Stimulated activated CD4-positive, alpha-beta T cell treated with anti-CD3 and anti-CD28 coated beads, Interleukin-2, amount 100 ng/mL, for 4 hours (primary cell): Measurements from ENCODE around the gene NAV2.
"Not testable (repeated sequence)": the region's sequence is repeated elsewhere in the genome, so short reads cannot be mapped to it uniquely, and the experiment has no call there.

ENCODE experiments used
- DNase-seq: peaks from one replicate; pipeline ENCODE4 v3.0.0-alpha.2; 2020; ENCODE audit warnings: low read depth

Gene NAV2

GRCh38 chr11:20000351-20001134 is 287.9 kb downstream of the NAV2 start:
- DNase-seq, result no peak

DNA sequence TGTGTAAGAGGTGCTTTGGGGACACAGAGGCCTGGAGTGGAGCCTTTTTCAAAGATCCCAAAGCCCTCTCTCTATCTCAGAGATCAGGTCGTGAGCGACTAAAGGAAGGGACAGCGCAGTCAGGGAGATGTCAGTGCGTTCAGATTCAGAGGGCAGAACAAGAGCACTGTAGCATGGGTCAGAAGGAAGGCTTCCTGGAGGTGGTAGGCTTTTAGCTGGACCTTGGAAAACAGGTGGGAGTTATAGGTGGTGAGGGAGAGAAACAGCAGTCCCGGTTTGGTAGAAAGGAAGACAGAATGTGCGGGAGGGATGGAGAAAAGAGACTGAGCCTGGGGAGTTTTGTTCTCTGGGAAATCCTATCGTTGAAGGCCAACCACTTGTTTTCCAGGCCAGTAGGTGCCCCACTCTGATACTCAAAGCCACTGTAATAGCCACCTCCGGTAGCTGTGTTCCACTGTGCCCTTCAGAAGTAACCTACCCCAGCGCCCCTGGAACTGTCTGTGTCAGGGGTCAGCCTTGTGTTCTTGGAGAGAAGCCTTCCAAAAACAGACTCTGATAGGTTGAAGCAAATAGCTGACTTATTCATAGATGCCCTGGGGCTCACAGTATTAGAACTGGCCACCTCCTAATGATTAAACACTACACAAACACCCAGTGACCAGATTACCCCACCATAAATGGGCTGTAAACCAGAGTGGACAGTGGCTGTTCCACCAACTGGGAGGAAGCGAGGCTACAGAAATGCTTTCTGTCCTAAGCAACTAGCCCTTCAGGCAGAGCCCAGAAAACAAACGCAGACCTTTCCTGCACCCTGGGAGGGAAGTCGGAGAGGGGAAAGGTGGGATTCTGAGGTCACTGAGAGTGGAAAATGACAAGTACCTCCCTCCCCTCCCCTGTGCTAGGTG is 289.9 kb downstream of the NAV2 start:
- DNase-seq, result no peak

- DNase-seq, result no peak
These were observed 290.7 kb downstream of the NAV2 start for GRCh38 chr11:20003351-20003750.

GRCh38 chr11:20004866-20005265 is 292.2 kb downstream of the NAV2 start:
- DNase-seq, result no peak

DNA sequence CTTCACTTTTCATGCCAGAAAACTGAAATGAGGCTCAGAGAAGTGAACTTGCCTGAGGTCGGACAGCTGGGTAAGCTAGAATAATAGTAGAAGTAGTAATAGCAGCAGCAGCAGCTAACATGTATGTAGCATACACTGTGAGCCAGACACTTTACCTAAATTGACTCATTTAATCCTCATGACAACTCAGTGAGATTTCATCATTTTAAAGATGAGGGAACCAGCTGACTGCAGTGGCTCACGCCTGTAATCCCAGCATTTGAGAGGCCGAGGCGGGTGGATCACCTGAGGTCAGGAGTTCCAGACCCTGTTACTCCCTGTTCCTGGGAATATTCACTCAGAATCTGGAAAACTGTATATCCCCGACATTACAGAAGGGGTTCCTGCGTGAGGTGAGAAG is 293.1 kb downstream of the NAV2 start:
- no peak for DNase-seq

- DNase-seq, result not testable (repeated sequence)
These were observed 294.0 kb downstream of the NAV2 start for GRCh38 chr11:20006618-20007017.

DNA sequence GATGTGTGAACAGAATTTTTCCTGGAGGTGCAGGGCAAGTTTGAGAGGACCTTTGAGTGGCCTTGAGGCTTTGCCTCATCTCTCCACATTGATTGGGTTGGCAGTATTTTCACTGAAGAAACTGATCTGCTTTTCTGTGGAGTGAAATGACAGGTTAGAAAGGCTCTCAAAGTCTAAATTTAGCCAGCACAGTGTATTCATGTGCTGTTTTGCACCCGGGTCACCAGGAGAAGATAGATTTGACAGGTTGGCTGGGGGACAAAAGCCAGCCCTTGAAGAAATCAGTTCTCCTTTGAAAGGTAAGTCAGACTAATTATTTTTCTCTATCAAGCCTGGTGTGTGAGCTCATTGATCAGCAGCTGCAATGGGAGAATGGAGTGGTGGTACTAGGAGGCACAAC is 294.7 kb downstream of the NAV2 start:
- DNase-seq, result no peak

GRCh38 chr11:20008190-20008870 is 295.7 kb downstream of the NAV2 start:
- no peak for DNase-seq

DNA sequence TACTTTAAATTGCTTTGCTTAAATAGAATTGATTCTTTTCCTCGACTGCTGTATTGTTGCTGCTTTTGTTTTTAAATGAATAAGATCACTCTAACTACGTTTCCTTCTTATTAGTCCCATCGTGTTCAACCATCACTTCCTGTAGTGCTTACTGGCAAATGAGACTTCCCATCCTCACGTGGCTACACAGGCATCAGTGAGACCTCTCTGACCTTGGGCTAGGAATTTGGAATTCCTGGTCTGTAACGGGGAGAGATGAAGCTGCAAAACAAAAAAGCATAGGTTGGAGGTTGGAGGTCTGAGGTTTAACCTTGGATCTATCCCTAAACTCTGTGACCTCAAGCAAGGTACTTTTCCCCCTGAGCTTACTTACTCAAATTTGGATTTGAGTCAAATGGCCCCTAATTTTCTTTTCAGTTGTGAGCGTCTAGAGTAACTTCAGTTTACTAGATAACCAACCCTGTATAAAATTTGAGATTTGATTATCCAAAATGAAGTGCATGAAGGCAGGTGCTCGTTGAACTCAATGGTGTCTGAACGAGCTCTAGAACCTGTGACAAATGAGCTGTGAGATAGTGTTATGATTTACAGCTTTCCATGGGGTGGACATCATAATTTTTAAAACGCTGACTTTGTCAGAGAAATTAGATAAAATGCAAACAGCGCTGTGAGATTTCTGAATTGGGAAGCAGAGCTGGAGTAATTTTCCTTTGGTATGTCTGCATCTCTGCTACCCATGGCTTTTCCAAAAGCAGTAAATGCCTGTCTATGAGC is 296.4 kb downstream of the NAV2 start:
- DNase-seq, result no peak

DNA sequence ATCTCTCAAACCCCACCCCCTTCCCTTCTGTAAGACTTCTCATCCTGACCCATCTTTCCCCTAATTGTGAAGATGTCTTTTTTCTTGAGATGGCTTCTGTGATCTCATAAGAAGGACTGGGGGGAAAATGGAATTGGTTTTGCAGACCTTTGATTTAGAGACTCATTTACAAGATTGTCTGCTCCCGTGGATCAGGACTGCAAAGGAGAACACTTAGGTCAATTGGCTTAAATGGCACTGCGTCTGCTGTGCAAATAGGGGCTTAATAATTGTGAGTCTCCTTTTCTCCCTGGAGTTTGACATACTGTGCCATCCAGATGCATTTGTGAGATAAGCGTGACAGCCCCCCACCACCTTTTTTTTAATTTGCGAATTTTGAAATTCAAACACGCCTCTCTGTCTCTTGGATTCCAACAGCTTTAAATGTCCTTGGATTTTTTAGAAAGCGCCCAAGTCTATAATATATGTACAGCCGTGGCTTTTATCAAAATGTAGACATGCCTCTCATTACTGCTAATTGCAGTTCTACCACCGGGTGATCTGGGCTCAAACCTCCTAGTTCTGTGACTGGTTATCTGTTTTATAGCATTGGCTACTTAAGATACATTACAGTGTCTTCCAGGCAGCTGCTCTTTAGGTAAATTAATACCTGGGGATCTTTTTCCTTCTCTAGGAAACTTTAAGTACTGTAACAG is 297.7 kb downstream of the NAV2 start:
- no peak for DNase-seq

GRCh38 chr11:20010851-20011225 is 298.2 kb downstream of the NAV2 start:
- no peak for DNase-seq

GRCh38 chr11:20011307-20011951 is 298.8 kb downstream of the NAV2 start:
- no peak for DNase-seq

DNA sequence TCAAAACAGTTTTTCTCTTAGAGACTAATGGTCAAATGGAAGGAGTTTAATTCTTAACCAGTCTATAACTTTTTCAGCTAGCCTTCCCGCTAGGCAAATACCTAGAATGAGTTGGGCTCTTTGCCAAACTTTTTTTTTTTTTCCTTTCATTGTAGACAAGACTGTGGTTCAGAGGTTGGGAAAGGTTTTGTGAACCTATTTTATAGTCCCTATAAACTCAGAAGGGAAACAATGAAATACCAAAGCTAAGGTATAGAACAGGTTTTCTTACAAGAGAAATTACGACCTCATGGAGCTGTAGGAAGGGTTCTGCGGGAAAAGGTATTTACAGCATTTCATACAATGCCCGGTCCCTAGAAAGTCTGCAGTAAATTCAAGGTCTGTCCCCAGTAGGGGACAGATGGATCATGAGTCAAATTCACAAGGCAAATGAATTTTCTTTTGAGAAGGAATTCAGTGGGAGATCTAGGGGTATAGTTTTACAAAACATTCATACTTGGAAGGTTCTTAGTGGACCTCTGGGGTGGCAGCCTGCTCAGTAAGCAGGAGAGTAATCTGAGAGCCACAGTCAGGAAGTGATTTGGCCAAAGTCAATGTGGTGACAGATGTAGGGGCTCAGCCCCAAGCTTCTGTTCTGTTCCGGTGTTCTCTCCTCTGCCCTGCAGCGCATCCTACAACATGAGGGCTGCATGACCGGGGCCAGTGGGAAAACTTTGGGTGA is 300.9 kb downstream of the NAV2 start:
- no peak for DNase-seq

DNA sequence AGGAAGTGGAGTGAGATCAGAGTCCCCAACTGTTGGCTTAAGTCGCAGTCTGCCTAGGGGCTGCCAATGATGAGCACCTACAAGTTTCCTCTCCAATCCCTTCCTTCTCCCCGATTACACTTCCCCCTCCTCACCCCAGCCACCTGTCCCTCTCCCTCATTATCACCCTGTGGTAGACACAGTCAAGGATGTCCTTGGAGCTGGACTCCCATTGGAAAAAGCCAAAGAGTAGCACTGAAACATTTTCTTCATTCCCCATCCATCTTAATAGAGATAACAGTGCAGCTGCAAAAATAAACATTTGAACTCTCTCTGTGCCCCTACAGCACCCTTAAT is 301.4 kb downstream of the NAV2 start:
- no peak for DNase-seq

- no peak for DNase-seq
These were observed 302.5 kb downstream of the NAV2 start for GRCh38 chr11:20015101-20015500.

DNA sequence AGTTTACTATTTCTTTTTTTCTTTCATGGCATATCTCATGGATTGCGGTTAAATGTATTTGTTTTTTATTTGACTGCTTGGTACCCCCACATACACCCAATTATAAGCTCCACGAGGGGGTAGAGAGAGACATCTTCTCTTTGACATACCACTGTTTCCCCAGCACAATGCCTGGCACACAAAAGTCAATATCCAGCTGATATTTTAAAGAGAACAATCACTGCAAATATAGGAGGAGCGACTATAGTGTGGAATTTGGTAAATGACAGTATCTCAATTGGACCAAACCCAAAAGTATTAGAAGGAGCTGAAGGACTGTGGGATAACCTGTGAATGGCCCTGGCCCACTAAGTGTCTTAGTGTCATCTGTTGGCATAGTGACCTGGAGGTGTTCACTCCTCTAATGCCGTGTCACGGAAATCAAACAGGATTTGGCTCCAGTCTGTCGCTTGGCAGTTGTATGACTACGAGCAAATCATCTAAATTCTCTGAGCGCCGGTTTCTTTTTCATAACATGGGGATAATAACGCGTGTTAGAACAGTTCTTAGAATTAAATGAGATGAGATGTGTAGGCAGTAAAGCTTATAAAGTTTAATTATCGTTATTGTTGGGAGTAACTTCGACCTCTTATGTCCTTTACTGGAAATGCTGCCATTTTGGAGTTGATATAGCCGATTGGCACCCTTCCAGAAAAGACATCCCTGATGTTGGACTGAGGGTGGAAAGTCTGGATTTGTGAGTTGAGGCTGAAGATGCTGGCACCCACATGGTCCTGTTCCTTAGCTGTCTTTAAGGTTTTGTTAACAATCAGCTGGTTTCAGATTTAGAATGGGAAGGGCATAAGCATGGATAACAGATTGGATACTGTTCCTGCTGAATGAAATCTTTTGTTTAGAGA is 303.1 kb downstream of the NAV2 start:
- DNase-seq, result no peak

DNA sequence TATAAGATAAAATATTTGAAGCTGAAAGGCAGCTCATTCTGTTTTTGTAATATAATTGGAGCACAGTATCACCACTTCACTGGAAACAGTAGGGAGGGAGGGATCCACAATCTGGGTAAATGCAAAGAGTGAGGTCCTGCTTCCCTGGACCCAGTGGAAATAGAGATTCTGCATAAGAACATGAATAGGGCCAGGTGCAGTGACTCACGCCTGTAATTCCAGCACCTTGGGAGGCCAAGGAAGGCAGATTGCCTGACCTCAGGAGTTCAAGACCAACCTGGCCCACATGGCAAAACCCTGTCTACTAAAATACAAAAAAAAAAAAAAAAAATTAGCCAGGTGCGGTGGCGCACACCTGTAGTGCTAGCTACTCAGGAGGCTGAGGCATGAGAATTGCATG is 303.9 kb downstream of the NAV2 start:
- no peak for DNase-seq

DNA sequence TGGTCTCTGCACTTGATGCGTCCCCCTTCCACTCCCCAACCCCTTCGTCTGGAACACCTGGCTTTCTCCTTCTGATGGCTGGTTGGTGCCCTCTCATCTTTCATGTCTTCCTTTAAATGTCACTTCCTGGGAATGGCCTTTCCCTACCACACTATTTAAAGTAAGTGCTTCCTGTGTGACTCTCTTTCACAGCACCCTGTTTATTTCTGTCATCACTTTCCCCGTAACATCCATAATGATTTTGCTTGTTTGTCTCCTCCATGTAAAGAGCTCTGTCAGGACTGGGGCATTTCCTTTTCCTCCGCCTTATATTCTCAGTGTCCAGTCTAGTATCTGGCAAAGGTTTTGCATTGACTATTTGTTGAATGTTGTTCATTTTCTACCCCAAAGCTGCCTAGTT is 304.7 kb downstream of the NAV2 start:
- no peak for DNase-seq

- no peak for DNase-seq
These were observed 307.6 kb downstream of the NAV2 start for GRCh38 chr11:20020198-20020597.
